GM12878 (cell line): ENCODE data around the gene NEMP2. TPM values are rescaled to one million over a fixed set of nuclear protein-coding genes. Genes with fewer than 3 reads are reported as not detected.

Source experiments
- ATAC-seq: fragments of 200-7000 bp; cut with Tn5 transposase; 3 replicates; pipeline ENCODE4 v1.9.1; 2020; ENCODE audit warnings: mild to moderate bottlenecking, moderate library complexity
- BruUV-seq: library from RNA; stranded (reverse); fragments of 400-500 nt; replicated peaks from 2 replicates; lab custom pipeline; 2021; lab: Mats Ljungman, UMichigan
- CTCF ChIA-PET: fragments of 300-600 bp; sonication (Branson Sonifier 250); formaldehyde crosslinking; extraction: SDS; loops from one replicate; lab custom pipeline; 2021; ENCODE audit warnings: inconsistent platforms; lab: Yijun Ruan, JAX
- POLR2A ChIA-PET: fragments of 350-600 bp; formaldehyde crosslinking; extraction: SDS; loops from one replicate; lab custom pipeline; 2021; ENCODE audit warnings: inconsistent platforms; lab: Charles Lee
- RAD21 ChIA-PET: fragments of 300-600 bp; sonication (Branson Sonifier 250); formaldehyde crosslinking; loops from one replicate; lab custom pipeline; 2023; ENCODE audit warnings: antibody characterized with exemption; ENCODE audit not compliant: unreplicated experiment; lab: Charles Lee
- SMC1A ChIA-PET: fragments of 300-600 bp; sonication (Branson Sonifier 250); formaldehyde crosslinking; loops from one replicate; lab custom pipeline; 2023; ENCODE audit not compliant: unreplicated experiment, uncharacterized antibody; lab: Charles Lee
- DNase-seq: peaks from one replicate; pipeline ENCODE4 v3.0.0-alpha.2; 2011; ENCODE audit warnings: low read depth, low spot score
- FAIRE-seq: peaks from 3 replicates; lab custom pipeline; 2011; peaks lifted over from hg19 to GRCh38; lab: Jason Lieb, UNC
- H2AFZ ChIP-seq: 2 replicates; pipeline ENCODE4 v1.6.0; 2011; ENCODE audit warnings: low read depth, low read length, control low read depth; ENCODE audit not compliant: control insufficient read depth
- H3K27ac ChIP-seq: 2 replicates; pipeline ENCODE4 v1.5.1; 2011; ENCODE audit warnings: control low read depth; ENCODE audit not compliant: control insufficient read depth, insufficient read depth
- H3K27me3 ChIP-seq, 2 experiments: replicated peaks in 1 of 2; 2 replicates each; pipeline versions ENCODE4 v1.6.0 to v1.6.1; 2011; ENCODE audit warnings: low read length in 1 of 2; ENCODE audit not compliant: control insufficient read depth in 2 of 2, insufficient read depth in 2 of 2
- H3K36me3 ChIP-seq, 2 experiments: 2 replicates each; pipeline ENCODE4 v1.5.1; 2011; ENCODE audit warnings: low read length in 1 of 2; ENCODE audit not compliant: control insufficient read depth in 2 of 2, insufficient read depth in 2 of 2
- H3K4me1 ChIP-seq: 2 replicates; pipeline ENCODE4 v1.6.1; 2011; ENCODE audit warnings: mild to moderate bottlenecking, low read length, moderate library complexity, mixed read lengths; ENCODE audit not compliant: control insufficient read depth, insufficient read depth
- H3K4me2 ChIP-seq: 2 replicates; pipeline ENCODE4 v1.6.0; 2011; ENCODE audit warnings: control low read depth; ENCODE audit not compliant: control insufficient read depth, insufficient read depth
- H3K4me3 ChIP-seq: fragments of 200-600 bp; sonication (generic); 2 replicates; pipeline ENCODE4 v1.5.1; 2016
- H3K79me2 ChIP-seq: 2 replicates; pipeline ENCODE4 v1.6.0; 2011; ENCODE audit warnings: low read length; ENCODE audit not compliant: control insufficient read depth, insufficient read depth
- H3K9ac ChIP-seq: 2 replicates; pipeline ENCODE4 v1.8.0; 2011; ENCODE audit warnings: low read length, control low read depth, mixed read lengths; ENCODE audit not compliant: control insufficient read depth, insufficient read depth
- H3K9me3 ChIP-seq: replicated peaks from 3 replicates; pipeline ENCODE4 v1.5.1; 2011; ENCODE audit warnings: mild to moderate bottlenecking, low read length; ENCODE audit not compliant: control insufficient read depth, insufficient read depth
- H4K20me1 ChIP-seq: 2 replicates; pipeline ENCODE4 v1.6.0; 2011; ENCODE audit not compliant: control insufficient read depth, insufficient read depth
- CEBPZ ChIP-seq: fragments of 150-350 bp; IDR thresholded peaks from 2 replicates; pipeline ENCODE4 v1.6.1; 2016; ENCODE audit warnings: low read depth, low read length
- FOXK2 ChIP-seq: fragments of 450-650 bp; IDR thresholded peaks from 2 replicates; pipeline ENCODE4 v1.6.1; 2017; ENCODE audit warnings: mild to moderate bottlenecking, moderate library complexity
- KDM1A ChIP-seq: fragments of 200-600 bp; sonication (generic); IDR thresholded peaks from 2 replicates; pipeline ENCODE4 v1.6.1; 2016; ENCODE audit warnings: borderline replicate concordance
- LARP7 ChIP-seq: fragments of 450-650 bp; IDR thresholded peaks from 2 replicates; pipeline ENCODE4 v1.6.1; 2017; ENCODE audit warnings: mild to moderate bottlenecking
- NR2C2 ChIP-seq: IDR thresholded peaks from 2 replicates; pipeline ENCODE4 v1.6.1; 2011; ENCODE audit warnings: borderline replicate concordance, low read depth; ENCODE audit not compliant: control insufficient read depth, insufficient read length
- WRNIP1 ChIP-seq: IDR thresholded peaks from 2 replicates; pipeline ENCODE4 v1.6.1; 2011; ENCODE audit warnings: low read depth, low read length, improper control_type of control experiment, borderline replicate concordance
- WGBS: methylation state at CpG from one replicate; pipeline ENCODE4 v1.1.6; 2016; ENCODE audit warnings: low lambda C conversion rate; ENCODE audit not compliant: insufficient replicate concordance, insufficient coverage; ENCODE audit errors: missing lambda C conversion rate; 5-methylcytosine and 5-hydroxymethylcytosine counted together
- in situ Hi-C: fragments of 300-500 bp; cut with MboI; formaldehyde crosslinking; loops from 9 replicates; pipeline ENCODE4 v1.14.3; 2018; ENCODE audit warnings: mixed read lengths
- intact Hi-C: fragments of 100-400 bp; cut with micrococcal nuclease; formaldehyde crosslinking; loops from one replicate; pipeline ENCODE4 v1.14.2; 2022; ENCODE audit not compliant: unreplicated experiment
- polyA plus RNA-seq, 11 experiments: library from polyadenylated mRNA; depleted of rRNA in 4 of 11; unstranded in 6 of 11; stranded (reverse) in 5 of 11; fragments of >200 nt; fragmentation: Nextera tagmentation in 4 of 11; fragmentation: Illumina TruSeq in 1 of 11; extraction: Ambion mirVana in 4 of 11; extraction: Trizol in 1 of 11; gene quantifications; 1 replicate in 1 of 11; 2 replicates in 10 of 11; pipeline versions ENCODE4 v1.2.1 to v1.2.3, GENCODE V29; 2011 to 2016; ENCODE audit warnings: inconsistent platforms in 2 of 11, missing spikeins in 2 of 11, low read depth in 1 of 11
- total RNA-seq, 4 experiments: library from RNA; depleted of rRNA in 3 of 4; stranded (reverse); fragments of >200 nt in 3 of 4; fragmentation: Illumina TruSeq in 1 of 4; extraction: Trizol in 1 of 4; gene quantifications; 2 replicates each; pipeline versions ENCODE4 v1.2.1 to v1.2.3, GENCODE V29; 2013 to 2021

NEMP2 gene
- total and polyA plus RNA-seq, 10 of the 15 experiments (the other 5 are each of a cell fraction or from before 2014, with no cell fraction given), result 2.3 to 14.0 (median 8.1) TPM

GRCh38 chr2:190501702-190502407 lies 32.7 kb downstream of the NEMP2 start:
- no peak overlapping the region for H3K9ac ChIP-seq
- POLR2A ChIA-PET, result interaction anchor here (0.7 to 0.9 kb wide), 3 partner anchors 32 to 142 kb away, joined by 3 read pairs; no protein-coding TSS in a partner anchor
- no peaks in the 10 kb centered on the region for H3K27me3 ChIP-seq
- H4K20me1 ChIP-seq, result no peaks in the 10 kb centered on the region
- no peaks in the 10 kb centered on the region for H3K79me2 ChIP-seq
- in situ Hi-C loops, result loop anchor here (10.0 kb wide), 1 partner anchor 417 kb away; no protein-coding TSS in a partner anchor
- H3K4me1 ChIP-seq, result no peaks in the 10 kb centered on the region
- DNase-seq (no peak), FAIRE-seq (no peak)
- CTCF ChIA-PET, result interaction anchor here (0.6 to 1.7 kb wide), 6 partner anchors 14 to 178 kb away, joined by 3 to 4 read pairs (median 3); no protein-coding TSS in a partner anchor
- SMC1A ChIA-PET, result interaction anchor here (0.7 to 2.3 kb wide), 13 partner anchors 9 to 386 kb away, joined by 3 to 11 read pairs (median 3); no protein-coding TSS in a partner anchor
- RAD21 ChIA-PET, result interaction anchor here (0.9 to 1.7 kb wide), 3 partner anchors 40 to 69 kb away, joined by 3 to 5 read pairs (median 3); no protein-coding TSS in a partner anchor
- peaks cover 2 to 15% of the 10 kb centered on the region in 2 experiments for H3K36me3 ChIP-seq
- TF ChIP-seq CEBPZ (no peak), NR2C2 (no peak), FOXK2 (no peak), WRNIP1 (no peak), KDM1A (no peak), LARP7 (no peak)
- TF ChIP-seq, all 136 proteins: peak for 0
- peak; percentile 41; the same call in 2 of the 3 replicates for ATAC-seq
- Histone ChIP-seq H3K9me3 (no peaks in the 10 kb centered on the region), H3K4me3 (no peak overlapping the region), H3K27ac (no peak overlapping the region), H2AFZ (no peak overlapping the region), H3K4me2 (no peak overlapping the region)
- no TSS peak for BruUV-seq
- 46% methylated on average over 3 of the region's 3 CpGs for WGBS
- intact Hi-C loops, result no loop called here
